HUES6 (cell line): ENCODE measurements around the gene PATE4.

ENCODE experiments used
- H3K27ac ChIP-seq: 2 replicates; pipeline ENCODE4 v1.7.0; 2013; ENCODE audit warnings: low read depth, mild to moderate bottlenecking, low read length, inconsistent platforms
- H3K27me3 ChIP-seq: 2 replicates; pipeline ENCODE4 v1.6.1; 2013; ENCODE audit warnings: low read length; ENCODE audit not compliant: control insufficient read depth, insufficient read depth
- H3K36me3 ChIP-seq: 2 replicates; pipeline ENCODE4 v1.6.1; 2013; ENCODE audit warnings: low read length; ENCODE audit not compliant: control insufficient read depth, insufficient read depth
- H3K4me1 ChIP-seq: 2 replicates; pipeline ENCODE4 v1.6.1; 2013; ENCODE audit warnings: low read length; ENCODE audit not compliant: control insufficient read depth, insufficient read depth
- H3K4me3 ChIP-seq: 2 replicates; pipeline ENCODE4 v1.5.1; 2013; ENCODE audit warnings: low read depth, low read length
- H3K9ac ChIP-seq: one replicate; pipeline ENCODE4 v1.6.1; 2013; ENCODE audit warnings: mild to moderate bottlenecking, low read length
- H3K9me3 ChIP-seq: 2 replicates; pipeline ENCODE4 v1.6.1; 2013; ENCODE audit warnings: low read depth, low read length; ENCODE audit not compliant: control insufficient read depth, insufficient read depth

Gene PATE4

GRCh38 chr11:125887373-125888324 is 54.5 kb downstream of the PATE4 start, which contains the start of gene HYLS1:
TSS of gene HYLS1 (plus strand) at chr11:125887668. CDS start at chr11:125899369, 11,701 bp downstream.
- H3K27ac ChIP-seq, result peak within 1 kb of the TSS; percentile 77

More at GRCh38 chr11:125887373-125888324, 54.5 kb downstream of the PATE4 start, which contains the start of gene HYLS1:
- Histone ChIP-seq H3K27me3 (peaks cover 2% of the 10 kb centered on the region; the same call in 1 of the 2 replicates), H3K4me1 (peaks cover 4% of the 10 kb centered on the region; the same call in 1 of the 2 replicates), H3K9ac (peak within 1 kb of the TSS; percentile 89), H3K4me3 (peak within 1 kb of the TSS; percentile 80), H3K9me3 (peaks cover 11% of the 10 kb centered on the region), H3K36me3 (peaks cover 6% of the 10 kb centered on the region; the same call in 1 of the 2 replicates)
